ENCODE data around the gene ZNF91. TPM values are rescaled to one million over a fixed set of nuclear protein-coding genes. Genes with fewer than 3 reads are reported as not detected.
"Not testable (repeated sequence)": the region's sequence is repeated elsewhere in the genome, so short reads cannot be mapped to it uniquely, and the experiment has no call there.

ZNF91 gene
- total RNA-seq, 2 donors from 2014 or later: 37.9 to 48.3 TPM

DNA sequence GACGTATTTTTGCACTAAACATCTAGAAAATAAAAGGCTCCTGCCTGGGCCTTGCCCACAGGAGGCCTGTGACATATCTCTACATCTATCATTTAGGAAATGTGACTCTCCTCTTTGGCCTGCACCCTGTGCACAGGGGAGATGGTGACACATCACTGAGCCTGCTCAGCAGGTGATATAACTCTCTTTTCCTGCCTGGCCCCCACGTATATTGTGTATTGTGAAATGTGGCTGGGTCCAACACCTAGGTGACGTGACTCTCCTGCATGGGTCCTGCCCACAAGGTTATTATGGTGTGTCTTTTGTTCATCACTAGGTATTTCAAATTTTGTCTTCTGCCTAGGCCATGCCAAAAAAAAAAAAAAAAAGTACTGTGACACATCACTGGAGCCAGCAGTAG, 83.7 kb downstream of the ZNF91 start:
- peaks cover 0 to 10% of the 10 kb centered on the region in 2 donors for H3K36me3 Mint-ChIP-seq

GRCh38 chr19:23310729-23311211, 84.5 kb downstream of the ZNF91 start:
- DNase-seq (ENCODE audit: low spot score in 2 of 2) (no peak), ATAC-seq (peak in 1 of 2 donors; percentile 65)
- H3K9me3 Mint-ChIP-seq: peaks cover 0 to 25% of the 10 kb centered on the region in 2 donors
- H3K36me3 Mint-ChIP-seq: peaks cover 0 to 10% of the 10 kb centered on the region in 2 donors
- no peak overlapping the region for H3K27ac Mint-ChIP-seq

More for the DNA sequence above, 83.7 kb downstream of the ZNF91 start:
- no peak for DNase-seq (ENCODE audit: low spot score in 2 of 2)
- no peak for ATAC-seq
- H3K27ac Mint-ChIP-seq: no peak overlapping the region
- peaks cover 0 to 25% of the 10 kb centered on the region in 2 donors for H3K9me3 Mint-ChIP-seq

GRCh38 chr19:23309926-23310325, 85.3 kb downstream of the ZNF91 start:
- ATAC-seq (no peak), DNase-seq (ENCODE audit: low spot score in 2 of 2) (no peak)
- H3K27ac Mint-ChIP-seq: no peak overlapping the region
- peaks cover 0 to 10% of the 10 kb centered on the region in 2 donors for H3K36me3 Mint-ChIP-seq
- H3K9me3 Mint-ChIP-seq: peaks cover 0 to 20% of the 10 kb centered on the region in 2 donors

- H3K9me3 Mint-ChIP-seq: peaks cover 9 to 15% of the 10 kb centered on the region in 2 donors
- H3K27ac Mint-ChIP-seq: no peak overlapping the region
- ATAC-seq: no peak
- no peak for DNase-seq (ENCODE audit: low spot score in 2 of 2)
- H3K36me3 Mint-ChIP-seq: peaks cover 16 to 23% of the 10 kb centered on the region in 2 donors
Observed at GRCh38 chr19:23305555-23305954, 89.7 kb downstream of the ZNF91 start.

- peak overlapping the region in 1 of 2 donors; percentile 22 for H3K27ac Mint-ChIP-seq
- H3K36me3 Mint-ChIP-seq: peaks cover 29 to 36% of the 10 kb centered on the region in 2 donors
- no peak for DNase-seq (ENCODE audit: low spot score in 2 of 2)
- no peak for ATAC-seq
- H3K9me3 Mint-ChIP-seq: peaks cover 15 to 28% of the 10 kb centered on the region in 2 donors
Observed at GRCh38 chr19:23304238-23304637, 91.0 kb downstream of the ZNF91 start.

DNA sequence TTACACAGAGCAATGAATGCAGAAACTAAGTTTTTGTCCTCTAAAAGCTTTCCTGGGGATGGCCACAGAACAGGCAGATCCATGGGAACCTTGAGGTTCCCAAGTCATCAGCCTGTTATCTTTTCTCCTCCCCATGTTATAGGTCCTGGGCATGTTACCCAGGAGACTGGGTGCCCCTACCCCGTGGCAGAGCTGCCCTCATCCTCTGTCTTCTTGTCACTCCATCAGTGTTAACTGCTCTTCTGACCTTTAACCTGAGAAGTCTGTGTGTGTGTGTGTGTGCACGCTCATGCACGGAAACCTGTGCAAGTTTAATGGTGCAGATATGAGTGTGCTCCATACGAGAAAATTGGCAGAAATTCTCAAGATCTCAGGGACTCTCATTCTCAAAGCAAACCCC, 101.1 kb downstream of the ZNF91 start:
- Mint-ChIP-seq H3K27ac (no peak overlapping the region), H3K36me3 (peaks cover 0 to 12% of the 10 kb centered on the region in 2 donors), H3K9me3 (peaks cover 11 to 16% of the 10 kb centered on the region in 2 donors)
- DNase-seq (ENCODE audit: low spot score in 2 of 2) (no peak), ATAC-seq (no peak)

- not testable (repeated sequence) for DNase-seq (ENCODE audit: low spot score in 2 of 2); H3K27ac Mint-ChIP-seq; ATAC-seq
- Mint-ChIP-seq H3K36me3 (peaks cover 14 to 20% of the 10 kb centered on the region in 2 donors), H3K9me3 (peaks cover 19 to 25% of the 10 kb centered on the region in 2 donors)
Observed at GRCh38 chr19:23289966-23290365, 105.3 kb downstream of the ZNF91 start.

Other genes with a start within 250 kb of the ZNF91 start
- 10 to 100 TPM; 13.4 to 20.4 TPM for gene ZNF724, start 145.1 kb downstream of the ZNF91 start, total RNA-seq

Measured in activated naive CD4-positive, alpha-beta T cell treated with anti-CD3 and anti-CD28 coated beads, Interleukin-2, amount 50 U/mL, for 72 hours (primary cell).